Memory B cell (primary cell): ENCODE data around the gene BTK.
A peak's percentile ranks its signal among the peaks of the same experiment; 100 is the strongest.

ENCODE experiments used
- ATAC-seq: fragments of 150-1000 bp; cut with Tn5 transposase; 2 replicates; pipeline ENCODE4 v1.10.0; 2021; ENCODE audit warnings: low read depth, mild to moderate bottlenecking, moderate library complexity
- DNase-seq, 2 donors: peaks; one replicate each; pipeline ENCODE4 v3.0.0; 2022; ENCODE audit warnings: low spot score in 2 of 2
- H3K27ac Mint-ChIP-seq: one replicate; pipeline ENCODE4 v1.8.0; 2022; ENCODE audit warnings: mild to moderate bottlenecking, moderate library complexity, mixed read lengths
- H3K27me3 Mint-ChIP-seq: one replicate; pipeline ENCODE4 v1.8.0; 2022; ENCODE audit warnings: mixed read lengths
- H3K36me3 Mint-ChIP-seq: one replicate; pipeline ENCODE4 v1.8.0; 2022; ENCODE audit warnings: mild to moderate bottlenecking, mixed read lengths
- H3K4me1 Mint-ChIP-seq: one replicate; pipeline ENCODE4 v1.8.0; 2022; ENCODE audit warnings: mixed read lengths
- H3K4me3 Mint-ChIP-seq: one replicate; pipeline ENCODE4 v1.8.0; 2022; ENCODE audit warnings: mild to moderate bottlenecking, moderate library complexity, mixed read lengths
- H3K9me3 Mint-ChIP-seq: one replicate; pipeline ENCODE4 v1.8.0; 2022; ENCODE audit warnings: mixed read lengths

The BTK gene

GRCh38 chrX:101383679-101384205 is 2.2 kb downstream of the BTK start:
- ATAC-seq (peak; percentile 59), DNase-seq (peak in 1 of 2 donors; percentile 7)
- peak overlapping the region; percentile 98 for H3K4me3 Mint-ChIP-seq
- peaks cover 21% of the 10 kb centered on the region for H3K4me1 Mint-ChIP-seq
- peaks cover 5% of the 10 kb centered on the region for H3K36me3 Mint-ChIP-seq
- no peaks in the 10 kb centered on the region for H3K9me3 Mint-ChIP-seq
- no peaks in the 10 kb centered on the region for H3K27me3 Mint-ChIP-seq
- peak overlapping the region; percentile 93 for H3K27ac Mint-ChIP-seq

GRCh38 chrX:101377547-101377946 is 8.4 kb downstream of the BTK start:
- no peak for DNase-seq
- Mint-ChIP-seq H3K4me3 (peak overlapping the region; percentile 59), H3K9me3 (no peaks in the 10 kb centered on the region), H3K4me1 (peaks cover 18% of the 10 kb centered on the region), H3K27ac (peak overlapping the region; percentile 94), H3K36me3 (peaks cover 17% of the 10 kb centered on the region), H3K27me3 (no peaks in the 10 kb centered on the region)
- peak; percentile 97 for ATAC-seq

GRCh38 chrX:101370888-101371504 is 15.0 kb downstream of the BTK start:
- peak overlapping the region; percentile 74 for H3K4me3 Mint-ChIP-seq
- no peaks in the 10 kb centered on the region for H3K27me3 Mint-ChIP-seq
- peaks cover 23% of the 10 kb centered on the region for H3K4me1 Mint-ChIP-seq
- H3K9me3 Mint-ChIP-seq, result no peaks in the 10 kb centered on the region
- DNase-seq (no peak), ATAC-seq (peak; percentile 85)
- peak overlapping the region; percentile 80 for H3K27ac Mint-ChIP-seq
- H3K36me3 Mint-ChIP-seq, result peaks cover 20% of the 10 kb centered on the region

- no peak for ATAC-seq
- Mint-ChIP-seq H3K4me3 (peak overlapping the region; percentile 29), H3K27ac (peak overlapping the region; percentile 88), H3K27me3 (no peaks in the 10 kb centered on the region), H3K36me3 (peaks cover 12% of the 10 kb centered on the region), H3K9me3 (no peaks in the 10 kb centered on the region), H3K4me1 (peaks cover 18% of the 10 kb centered on the region)
- no peak for DNase-seq
These were observed 16.3 kb downstream of the BTK start for GRCh38 chrX:101369687-101370086.

- Mint-ChIP-seq H3K4me1 (peaks cover 18% of the 10 kb centered on the region), H3K4me3 (peak overlapping the region; percentile 52), H3K27me3 (no peaks in the 10 kb centered on the region), H3K36me3 (peaks cover 12% of the 10 kb centered on the region), H3K27ac (peak overlapping the region; percentile 60), H3K9me3 (no peaks in the 10 kb centered on the region)
- peak; percentile 56 for ATAC-seq
- no peak for DNase-seq
These were observed 17.2 kb downstream of the BTK start for GRCh38 chrX:101368800-101369199.

GRCh38 chrX:101365301-101365795 is 20.6 kb downstream of the BTK start:
- H3K4me1 Mint-ChIP-seq, result peaks cover 8% of the 10 kb centered on the region
- peaks cover 11% of the 10 kb centered on the region for H3K36me3 Mint-ChIP-seq
- DNase-seq, result no peak
- ATAC-seq, result no peak
- H3K9me3 Mint-ChIP-seq, result no peaks in the 10 kb centered on the region
- no peak overlapping the region for H3K27ac Mint-ChIP-seq
- no peaks in the 10 kb centered on the region for H3K27me3 Mint-ChIP-seq
- no peak overlapping the region for H3K4me3 Mint-ChIP-seq

- no peaks in the 10 kb centered on the region for H3K27me3 Mint-ChIP-seq
- H3K4me3 Mint-ChIP-seq, result no peak overlapping the region
- peaks cover 9% of the 10 kb centered on the region for H3K4me1 Mint-ChIP-seq
- H3K27ac Mint-ChIP-seq, result no peak overlapping the region
- no peak for ATAC-seq
- H3K36me3 Mint-ChIP-seq, result peaks cover 11% of the 10 kb centered on the region
- H3K9me3 Mint-ChIP-seq, result no peaks in the 10 kb centered on the region
- no peak for DNase-seq
These were observed 23.2 kb downstream of the BTK start for GRCh38 chrX:101362757-101363156.

- ATAC-seq (no peak), DNase-seq (no peak)
- no peak overlapping the region for H3K4me3 Mint-ChIP-seq
- H3K27ac Mint-ChIP-seq, result no peak overlapping the region
- peaks cover 11% of the 10 kb centered on the region for H3K4me1 Mint-ChIP-seq
- no peaks in the 10 kb centered on the region for H3K27me3 Mint-ChIP-seq
- H3K36me3 Mint-ChIP-seq, result peaks cover 11% of the 10 kb centered on the region
- no peaks in the 10 kb centered on the region for H3K9me3 Mint-ChIP-seq
These were observed 23.9 kb downstream of the BTK start for GRCh38 chrX:101362116-101362515.

- no peaks in the 10 kb centered on the region for H3K27me3 Mint-ChIP-seq
- peaks cover 11% of the 10 kb centered on the region for H3K4me1 Mint-ChIP-seq
- ATAC-seq (no peak), DNase-seq (no peak)
- H3K4me3 Mint-ChIP-seq, result no peak overlapping the region
- H3K9me3 Mint-ChIP-seq, result no peaks in the 10 kb centered on the region
- no peak overlapping the region for H3K27ac Mint-ChIP-seq
- H3K36me3 Mint-ChIP-seq, result peaks cover 16% of the 10 kb centered on the region
These were observed 25.6 kb downstream of the BTK start for GRCh38 chrX:101360390-101360789.

- H3K27ac Mint-ChIP-seq, result no peak overlapping the region
- peaks cover 11% of the 10 kb centered on the region for H3K4me1 Mint-ChIP-seq
- ATAC-seq (no peak), DNase-seq (no peak)
- H3K27me3 Mint-ChIP-seq, result no peaks in the 10 kb centered on the region
- H3K4me3 Mint-ChIP-seq, result no peak overlapping the region
- H3K9me3 Mint-ChIP-seq, result no peaks in the 10 kb centered on the region
- peaks cover 19% of the 10 kb centered on the region for H3K36me3 Mint-ChIP-seq
These were observed 26.0 kb downstream of the BTK start for GRCh38 chrX:101359966-101360365.

GRCh38 chrX:101357166-101357795 is 28.7 kb downstream of the BTK start:
- H3K4me3 Mint-ChIP-seq, result no peak overlapping the region
- DNase-seq (no peak), ATAC-seq (no peak)
- H3K36me3 Mint-ChIP-seq, result peaks cover 21% of the 10 kb centered on the region
- H3K4me1 Mint-ChIP-seq, result peaks cover 11% of the 10 kb centered on the region
- H3K27ac Mint-ChIP-seq, result peak overlapping the region; percentile 84
- no peaks in the 10 kb centered on the region for H3K9me3 Mint-ChIP-seq
- no peaks in the 10 kb centered on the region for H3K27me3 Mint-ChIP-seq

GRCh38 chrX:101349193-101349562 is 36.8 kb downstream of the BTK start:
- no peaks in the 10 kb centered on the region for H3K27me3 Mint-ChIP-seq
- peaks cover 5% of the 10 kb centered on the region for H3K36me3 Mint-ChIP-seq
- peak overlapping the region; percentile 78 for H3K27ac Mint-ChIP-seq
- peak overlapping the region; percentile 89 for H3K4me3 Mint-ChIP-seq
- no peaks in the 10 kb centered on the region for H3K4me1 Mint-ChIP-seq
- ATAC-seq, result no peak
- DNase-seq, result no peak
- no peaks in the 10 kb centered on the region for H3K9me3 Mint-ChIP-seq

GRCh38 chrX:101348452-101349192 is 37.4 kb downstream of the BTK start, which contains the start of gene TIMM8A:
TIMM8A (minus strand) TSS chrX:101348742; CDS start chrX:101348664, 78 bp downstream.
- H3K4me3 Mint-ChIP-seq, result peak within 1 kb of the TSS; percentile 89
- peak; percentile 47 to 53 for DNase-seq

GRCh38 chrX:101347859-101348451 is 38.0 kb downstream of the BTK start:
- no peaks in the 10 kb centered on the region for H3K9me3 Mint-ChIP-seq
- ATAC-seq, result no peak
- H3K27me3 Mint-ChIP-seq, result no peaks in the 10 kb centered on the region
- H3K4me3 Mint-ChIP-seq, result peak overlapping the region; percentile 89
- H3K27ac Mint-ChIP-seq, result no peak overlapping the region
- H3K4me1 Mint-ChIP-seq, result no peaks in the 10 kb centered on the region
- peaks cover 5% of the 10 kb centered on the region for H3K36me3 Mint-ChIP-seq
- DNase-seq, result no peak

More at GRCh38 chrX:101348452-101349192, 37.4 kb downstream of the BTK start, which contains the start of gene TIMM8A:
- Mint-ChIP-seq H3K36me3 (peaks cover 5% of the 10 kb centered on the region), H3K27me3 (no peaks in the 10 kb centered on the region), H3K9me3 (no peaks in the 10 kb centered on the region), H3K27ac (peak within 1 kb of the TSS; percentile 78), H3K4me1 (no peaks in the 10 kb centered on the region)
- peak; percentile 100 for ATAC-seq
